Activated effector memory CD4-positive, alpha-beta T cell treated with anti-CD3 and anti-CD28 coated beads, Interleukin-2, amount 50 U/mL, for 16 hours (primary cell): ENCODE data around the gene DAGLA.

Experiments
- DNase-seq: peaks from one replicate; pipeline ENCODE4 v3.0.0-alpha.2; 2020

DAGLA gene

DNA sequence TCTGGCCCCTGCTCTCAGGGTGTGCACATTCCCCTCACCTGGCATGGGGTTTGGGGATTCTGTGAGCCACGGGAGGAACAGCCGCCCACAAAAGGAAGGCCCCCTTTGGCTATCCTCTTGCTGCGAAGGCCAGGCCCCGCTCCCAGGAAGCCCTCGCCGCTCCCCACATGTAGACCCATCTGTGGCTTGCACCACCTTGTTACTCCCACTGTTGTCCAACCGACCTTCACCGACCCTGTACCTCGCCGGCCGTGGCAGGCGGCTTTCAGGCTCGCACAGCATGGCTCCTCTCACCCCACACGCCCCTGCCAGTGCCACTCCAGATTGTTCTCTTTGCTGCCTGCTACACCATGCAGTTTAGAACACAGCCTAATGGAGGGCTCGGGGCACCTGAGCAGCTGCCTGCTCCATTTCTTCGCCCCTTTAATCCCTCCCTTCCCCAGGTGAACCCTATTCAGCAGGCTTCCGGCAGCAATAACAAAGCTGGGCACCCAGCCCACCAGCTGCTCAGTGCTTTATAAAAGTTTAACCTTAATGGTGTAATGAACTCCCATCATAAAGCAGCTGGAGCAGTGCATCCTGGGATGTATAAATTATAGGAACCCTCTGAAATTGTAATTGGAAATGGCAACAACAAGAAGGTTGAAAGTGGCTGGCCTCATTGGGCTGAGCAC lies 10.7 kb downstream of the DAGLA start:
- no peak for DNase-seq

DNA sequence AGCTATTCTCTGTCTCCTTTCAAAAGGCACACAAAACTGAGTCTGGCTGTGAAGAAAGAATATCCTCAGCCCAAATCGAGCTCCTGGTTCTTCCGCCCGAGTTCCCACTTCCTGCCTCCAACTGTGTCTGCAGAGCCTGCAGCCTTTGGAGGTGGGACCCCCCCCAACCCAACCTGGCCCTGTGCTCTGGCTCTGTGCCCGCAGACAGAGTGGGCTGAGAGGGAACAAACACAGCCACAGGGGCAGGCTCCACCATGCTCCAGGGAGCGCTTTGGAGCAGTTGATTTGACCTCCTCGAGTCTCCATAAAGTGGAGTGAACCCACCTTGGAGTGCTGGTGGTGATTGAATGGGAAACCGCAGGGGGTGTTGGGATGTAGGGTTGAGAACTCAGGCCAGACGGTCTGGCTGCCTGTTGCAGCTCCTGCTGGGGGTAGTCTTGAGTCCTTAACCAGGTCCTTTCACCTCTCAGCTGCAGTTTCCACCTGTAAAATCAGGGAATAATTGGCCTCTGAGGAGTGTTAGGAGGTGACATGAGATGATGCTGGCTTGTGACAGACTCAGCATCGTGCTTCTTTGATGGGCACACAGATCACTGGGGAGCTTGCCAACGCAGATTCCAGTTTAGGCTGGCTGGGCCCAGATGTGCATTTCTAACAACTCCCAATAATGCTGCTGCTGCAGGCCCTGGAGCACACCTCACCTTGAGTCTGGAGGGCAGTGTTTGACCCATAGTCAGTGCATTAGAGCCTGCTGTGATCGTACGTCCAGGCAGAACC lies 11.4 kb downstream of the DAGLA start:
- no peak for DNase-seq

DNA sequence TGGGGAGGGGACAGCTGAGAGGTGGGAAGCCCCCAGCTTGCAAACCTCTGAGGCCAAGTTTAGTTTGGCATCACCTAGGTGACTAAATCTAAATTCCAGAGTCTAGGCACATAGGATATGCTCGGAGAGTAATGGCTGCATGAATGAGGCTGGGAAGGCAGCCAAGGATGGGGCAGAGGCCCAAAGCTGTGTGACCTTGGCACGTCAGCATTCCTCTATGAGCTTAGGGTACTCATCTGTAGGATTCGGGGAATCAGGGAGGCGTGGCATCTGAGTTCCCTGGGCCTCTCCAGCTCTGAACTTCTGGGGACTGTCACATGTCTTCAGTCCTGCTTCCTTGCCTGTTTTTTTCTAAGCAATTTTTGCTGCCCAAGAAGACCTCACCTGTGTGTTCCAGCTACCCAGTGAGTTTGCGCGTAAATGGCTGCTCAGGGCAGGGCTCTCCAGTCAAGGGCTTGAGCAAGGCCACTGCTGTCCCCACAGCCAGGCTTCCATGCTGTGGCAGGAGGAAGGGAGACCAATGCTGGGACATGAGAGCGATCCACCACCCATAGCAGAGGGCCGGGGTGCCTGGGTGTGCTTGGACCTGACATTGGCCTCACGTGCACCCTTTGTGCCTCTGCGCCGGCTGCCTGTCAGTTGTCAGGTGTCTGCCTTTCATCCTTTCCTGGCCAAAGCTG lies 13.9 kb downstream of the DAGLA start:
- no peak for DNase-seq

DNA sequence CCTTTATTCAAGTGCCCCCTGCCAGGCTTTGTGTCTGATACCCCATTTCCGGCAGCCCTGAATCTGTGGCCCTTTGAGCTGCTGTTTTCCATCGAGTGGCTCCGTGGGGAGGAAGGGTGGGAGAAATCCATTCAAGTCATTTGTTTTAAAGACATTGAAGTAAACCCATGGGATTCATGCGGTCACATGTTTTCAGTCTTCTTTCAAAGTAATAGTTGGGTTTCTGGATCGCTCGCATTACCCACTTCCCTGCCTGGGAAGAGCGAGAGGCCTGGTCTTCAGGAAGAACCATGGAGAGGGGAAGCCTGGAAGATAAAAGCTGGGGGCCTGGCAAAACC lies 14.4 kb downstream of the DAGLA start:
- no peak for DNase-seq

DNA sequence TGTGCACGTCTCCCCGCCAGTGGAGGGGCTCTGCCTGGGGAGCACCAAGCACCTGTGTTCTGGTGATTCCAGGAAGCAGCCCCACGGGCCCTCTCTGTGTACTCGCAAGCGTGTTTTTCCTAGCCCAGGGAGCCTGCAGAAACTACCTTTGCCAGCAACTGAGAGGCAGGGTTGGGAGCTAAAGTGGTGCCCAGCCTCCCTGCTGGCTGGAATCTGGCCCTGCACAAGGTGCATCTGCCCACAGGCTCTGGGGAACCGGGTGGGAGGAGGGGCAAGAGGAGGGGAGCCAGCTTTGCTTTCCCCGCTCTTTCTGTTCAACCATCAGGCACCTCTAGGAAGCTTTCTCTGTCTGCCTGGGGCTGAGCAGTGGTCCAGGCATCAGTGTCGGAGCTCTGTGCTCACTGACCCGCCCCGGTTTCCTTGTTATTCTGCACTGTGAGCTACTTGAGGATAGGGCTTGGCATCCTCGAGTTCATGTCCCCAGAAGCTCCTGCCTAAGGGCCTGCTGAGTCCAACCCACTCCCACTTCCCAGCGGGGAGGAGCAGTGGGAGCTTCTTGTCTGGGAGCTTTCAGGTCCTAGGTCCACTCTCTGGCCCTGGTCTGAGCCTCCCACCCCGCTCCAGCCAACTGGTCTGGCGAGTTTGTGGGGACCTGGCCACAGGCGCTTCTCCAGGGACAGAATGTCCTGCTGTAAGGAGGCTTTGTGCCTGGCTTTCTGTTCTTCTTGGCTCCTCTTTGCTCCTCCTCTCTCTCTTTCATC lies 14.9 kb downstream of the DAGLA start:
- DNase-seq: no peak

DNA sequence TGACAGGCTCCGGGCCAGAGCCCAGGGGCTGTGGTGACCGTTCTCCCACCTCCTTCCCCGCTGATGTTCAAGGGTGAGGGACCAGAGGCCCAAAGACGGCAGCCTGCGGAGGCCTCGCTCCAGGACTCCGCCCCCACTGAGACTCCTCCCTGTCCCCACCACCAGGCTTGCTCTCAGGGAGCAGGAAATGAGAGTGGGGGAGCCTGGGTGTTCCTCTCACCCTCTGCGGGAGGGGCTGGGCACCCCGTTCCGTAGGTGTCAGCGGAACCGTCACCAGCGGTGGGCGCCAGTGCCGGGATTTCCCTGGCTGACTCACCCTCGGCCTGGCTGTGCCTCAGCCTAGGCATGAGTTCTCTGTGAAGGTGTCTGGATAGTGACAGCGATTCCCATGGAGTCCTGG lies 15.7 kb downstream of the DAGLA start:
- peak; percentile 97 for DNase-seq

DNA sequence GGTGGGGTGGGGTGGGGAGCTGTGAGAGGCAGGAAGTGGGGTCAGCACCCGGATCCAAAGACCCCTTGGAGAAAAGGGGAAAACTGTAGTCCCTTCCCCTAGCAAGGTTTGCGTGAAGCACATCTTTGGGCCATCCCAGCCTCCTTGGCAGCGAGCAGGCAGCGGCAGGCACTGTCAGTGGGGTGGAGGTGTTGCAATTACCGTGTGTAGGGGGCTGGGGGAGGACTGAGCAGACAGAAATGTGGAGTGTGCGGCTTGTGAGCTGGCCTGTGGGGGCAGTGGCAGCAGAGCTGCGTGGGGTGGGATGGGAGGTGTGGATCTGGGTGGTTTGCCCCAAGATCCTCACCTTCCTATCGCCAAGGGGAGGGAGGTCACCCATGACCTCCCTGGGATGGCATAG lies 16.4 kb downstream of the DAGLA start:
- DNase-seq: no peak

DNA sequence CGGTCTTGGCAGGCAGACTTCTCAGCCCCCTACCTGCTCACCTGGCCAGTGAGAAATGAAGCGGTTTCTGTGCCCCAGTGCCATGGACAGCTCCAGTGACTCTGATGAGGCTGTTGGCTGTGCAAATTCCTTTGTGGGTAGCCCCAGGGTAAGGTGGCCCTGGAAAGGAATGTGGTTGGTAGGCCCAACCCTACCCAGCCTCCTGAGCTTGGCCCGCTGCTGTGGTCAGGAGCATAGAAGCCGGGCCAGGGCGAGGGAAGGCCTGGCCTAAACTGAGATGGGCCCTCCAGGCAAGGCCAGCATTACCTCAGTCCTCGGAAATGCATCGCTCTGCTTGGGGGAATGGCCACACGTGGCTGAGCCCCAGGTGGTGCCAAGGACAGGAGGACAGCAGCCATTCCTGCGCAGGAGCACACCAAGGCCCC lies 16.9 kb downstream of the DAGLA start:
- no peak for DNase-seq

DNA sequence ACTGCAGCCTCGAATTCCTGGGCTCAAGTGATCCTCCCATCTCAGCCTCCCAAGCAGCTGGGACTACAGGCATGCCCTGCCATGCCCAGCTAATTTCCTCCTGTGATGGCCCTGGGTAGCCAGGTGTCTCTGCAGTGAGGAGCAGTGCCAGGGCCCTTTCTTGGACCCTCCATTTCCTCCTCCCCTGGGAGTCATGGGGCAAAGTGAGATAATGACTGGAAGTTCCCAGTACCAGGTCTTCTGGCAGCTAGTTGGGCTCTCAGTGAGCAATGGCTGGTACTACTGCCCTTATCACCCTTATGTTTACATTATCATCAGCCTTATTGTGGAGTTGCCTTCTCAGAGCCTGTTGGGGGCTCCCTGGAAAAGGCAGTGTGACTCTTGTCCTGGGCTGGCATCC lies 17.6 kb downstream of the DAGLA start:
- DNase-seq: no peak

DNA sequence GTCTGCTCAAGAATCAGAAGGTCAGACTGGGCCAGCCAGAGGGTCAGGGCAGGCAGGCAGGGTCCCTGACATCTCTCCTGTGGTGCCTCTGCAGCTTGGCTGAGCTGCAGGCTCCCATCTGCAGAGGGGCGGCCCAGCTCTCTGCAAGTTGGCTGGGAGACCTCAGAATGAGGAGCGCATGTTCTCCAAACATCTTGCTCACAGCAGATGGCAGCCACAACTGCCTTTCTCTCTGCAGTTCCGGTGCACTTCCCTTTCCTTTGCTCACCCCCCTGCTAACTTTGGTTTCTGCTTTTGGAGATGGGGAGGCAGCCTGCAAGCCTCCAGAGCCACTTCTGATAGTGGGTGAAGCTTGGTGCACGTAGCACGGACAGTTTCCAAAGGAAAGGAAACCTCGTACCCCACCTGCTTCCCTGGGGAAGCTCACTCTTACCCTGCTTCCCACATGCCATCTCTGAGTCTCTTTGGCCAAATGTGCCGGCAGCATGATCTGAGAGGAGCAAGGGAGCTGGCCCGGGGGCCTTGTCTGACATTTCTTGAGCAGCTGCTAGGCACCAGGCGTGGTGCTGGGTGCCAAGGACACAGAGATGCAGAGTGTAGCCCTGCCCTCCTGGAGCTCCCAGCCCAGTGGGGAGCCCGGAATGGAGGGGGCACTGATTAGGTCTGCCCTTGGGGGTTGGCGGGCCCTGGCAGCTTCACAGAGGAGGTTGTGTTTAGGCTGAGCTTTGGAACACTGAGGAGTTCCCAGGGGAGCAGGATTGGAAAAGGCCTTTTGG lies 18.2 kb downstream of the DAGLA start:
- DNase-seq: no peak

DNA sequence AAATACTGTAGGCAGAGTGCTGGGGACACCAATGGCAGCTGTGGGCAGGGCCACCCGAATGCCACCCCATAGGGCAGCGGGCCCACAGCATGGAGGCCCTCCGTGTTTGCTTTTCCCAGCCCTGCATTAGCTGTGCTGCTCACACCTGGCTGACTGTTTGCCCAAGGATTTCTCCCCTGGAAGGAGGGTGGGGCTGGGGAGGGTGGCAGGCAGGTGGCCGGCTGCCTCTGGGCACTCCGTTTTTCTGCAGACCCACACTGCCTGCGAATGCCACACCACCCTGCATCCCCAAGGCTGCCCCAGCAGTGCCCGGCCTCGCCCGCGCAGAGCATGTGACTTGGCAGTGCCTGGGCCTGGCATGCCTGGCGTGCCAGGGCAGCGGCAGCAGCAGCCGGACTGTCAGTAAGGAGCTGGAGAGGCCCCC lies 19.6 kb downstream of the DAGLA start:
- no peak for DNase-seq

DNA sequence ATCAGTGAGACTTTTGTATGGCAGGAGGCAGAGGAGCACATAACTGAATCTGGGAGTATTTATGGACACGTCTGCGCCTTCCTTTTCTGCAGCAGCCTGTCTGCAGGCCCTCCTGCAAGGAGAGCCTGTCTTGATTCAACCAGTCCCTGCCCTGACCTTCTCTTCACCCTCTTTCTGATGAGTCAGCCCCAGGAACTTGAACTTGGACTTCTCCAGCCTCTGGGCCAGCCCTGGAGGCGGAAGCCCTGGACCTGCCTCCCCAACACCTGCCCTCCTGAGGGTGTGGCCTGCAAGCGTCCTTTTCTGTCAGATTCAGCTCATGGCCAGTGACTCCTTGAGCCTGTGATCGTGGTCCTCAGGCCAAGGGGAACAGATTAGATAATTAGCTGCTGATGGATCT lies 20.0 kb downstream of the DAGLA start:
- DNase-seq: no peak

DNA sequence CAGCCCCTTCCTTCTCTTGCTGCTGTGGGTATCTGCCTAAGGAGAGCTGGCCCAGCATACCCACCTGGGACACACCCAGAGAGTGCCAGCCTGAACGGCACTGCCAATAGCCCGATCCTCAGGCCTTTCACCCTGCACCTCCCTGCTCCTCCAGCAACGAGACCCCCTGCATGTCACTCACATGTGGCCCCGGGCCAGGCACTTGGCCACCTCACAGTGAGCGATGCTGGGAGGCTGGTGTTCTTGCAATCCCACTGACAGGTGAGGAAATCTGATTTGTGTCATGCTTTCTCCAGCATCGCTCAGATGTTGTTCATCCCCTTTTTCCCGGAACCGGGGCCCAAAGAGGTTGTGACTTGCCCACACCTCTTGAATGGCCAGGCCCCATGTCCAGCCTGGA lies 20.5 kb downstream of the DAGLA start:
- no peak for DNase-seq

DNA sequence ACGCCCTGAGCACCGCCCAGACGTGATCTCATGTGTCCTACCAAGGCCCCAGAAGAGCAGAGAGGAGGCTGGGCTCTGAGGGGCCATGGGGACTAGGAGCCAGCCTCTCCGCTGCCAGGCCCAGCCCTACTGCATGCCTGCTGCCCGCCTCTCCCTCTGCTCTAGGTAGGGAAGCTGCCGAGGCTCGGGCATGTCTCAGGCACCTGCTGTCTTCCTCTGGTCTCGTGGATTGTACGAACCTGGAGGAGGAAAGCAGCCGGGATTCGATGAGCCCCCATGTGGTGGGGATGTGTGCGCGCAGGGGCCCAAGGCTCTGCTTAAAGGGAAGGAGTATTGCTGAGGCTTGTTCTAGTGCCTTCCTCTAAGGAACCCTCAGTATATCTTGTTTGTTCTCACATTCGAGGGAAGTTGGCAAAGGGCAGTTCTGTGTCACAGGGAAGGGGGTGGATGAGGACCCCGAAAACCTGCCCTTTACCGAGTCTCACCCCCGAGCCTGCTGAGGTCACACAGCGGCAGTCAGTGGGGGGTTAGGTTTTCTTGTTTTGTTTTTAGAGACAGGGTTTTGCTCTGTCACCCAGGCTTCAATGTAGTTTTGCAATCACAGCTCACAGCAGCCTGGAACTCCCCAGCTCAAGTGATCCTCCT lies 21.2 kb downstream of the DAGLA start:
- no peak for DNase-seq

DNA sequence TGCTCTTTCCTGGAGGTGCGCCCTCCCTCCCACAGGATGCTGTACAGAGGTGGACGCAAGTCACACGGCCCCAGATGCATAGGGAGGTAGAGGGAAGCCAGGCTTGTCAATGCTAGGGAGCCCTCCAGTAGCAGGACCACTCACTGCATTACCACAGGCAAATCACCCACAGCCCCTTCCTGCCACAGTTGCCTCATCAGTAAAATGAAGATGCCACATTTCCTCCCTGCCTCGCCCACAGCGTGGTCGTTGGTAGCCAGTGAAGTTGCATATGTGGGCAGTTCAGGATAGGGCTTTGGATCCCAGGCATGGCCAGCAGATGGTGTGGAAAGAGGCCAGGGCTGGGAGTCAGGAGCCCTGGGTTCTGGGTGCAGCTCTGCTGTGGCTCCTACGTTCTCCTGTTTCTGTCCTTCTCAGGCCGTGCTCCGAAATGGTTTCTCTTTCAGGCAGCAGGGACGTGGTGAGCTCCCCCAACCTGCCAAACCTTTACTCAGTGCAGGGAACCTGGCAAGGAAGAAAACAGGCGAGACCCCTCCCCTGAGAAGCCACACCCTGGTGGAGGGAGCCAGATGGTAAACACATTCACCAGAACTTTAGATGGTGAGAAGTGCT lies 22.6 kb downstream of the DAGLA start:
- DNase-seq: no peak

DNA sequence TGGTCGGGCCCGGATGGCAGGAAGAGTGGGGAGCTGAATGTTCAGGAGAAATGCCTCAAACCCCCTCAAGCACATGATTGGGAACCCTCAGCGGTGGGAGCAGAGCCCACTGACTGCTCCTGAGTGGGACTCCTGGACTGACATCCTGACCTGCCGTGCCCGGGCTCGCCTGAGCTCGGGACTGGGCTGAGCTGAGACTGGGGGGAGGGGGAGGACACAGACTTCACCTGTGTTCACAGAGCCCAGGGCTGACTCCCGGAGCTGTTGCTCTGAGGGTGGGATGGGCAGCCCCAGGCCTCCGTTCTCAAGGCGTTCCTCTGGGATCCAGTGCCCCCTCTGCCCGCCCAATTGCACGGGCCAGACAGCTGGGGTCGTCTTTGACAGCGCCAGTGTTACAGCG lies 24.6 kb downstream of the DAGLA start:
- DNase-seq: no peak

DNA sequence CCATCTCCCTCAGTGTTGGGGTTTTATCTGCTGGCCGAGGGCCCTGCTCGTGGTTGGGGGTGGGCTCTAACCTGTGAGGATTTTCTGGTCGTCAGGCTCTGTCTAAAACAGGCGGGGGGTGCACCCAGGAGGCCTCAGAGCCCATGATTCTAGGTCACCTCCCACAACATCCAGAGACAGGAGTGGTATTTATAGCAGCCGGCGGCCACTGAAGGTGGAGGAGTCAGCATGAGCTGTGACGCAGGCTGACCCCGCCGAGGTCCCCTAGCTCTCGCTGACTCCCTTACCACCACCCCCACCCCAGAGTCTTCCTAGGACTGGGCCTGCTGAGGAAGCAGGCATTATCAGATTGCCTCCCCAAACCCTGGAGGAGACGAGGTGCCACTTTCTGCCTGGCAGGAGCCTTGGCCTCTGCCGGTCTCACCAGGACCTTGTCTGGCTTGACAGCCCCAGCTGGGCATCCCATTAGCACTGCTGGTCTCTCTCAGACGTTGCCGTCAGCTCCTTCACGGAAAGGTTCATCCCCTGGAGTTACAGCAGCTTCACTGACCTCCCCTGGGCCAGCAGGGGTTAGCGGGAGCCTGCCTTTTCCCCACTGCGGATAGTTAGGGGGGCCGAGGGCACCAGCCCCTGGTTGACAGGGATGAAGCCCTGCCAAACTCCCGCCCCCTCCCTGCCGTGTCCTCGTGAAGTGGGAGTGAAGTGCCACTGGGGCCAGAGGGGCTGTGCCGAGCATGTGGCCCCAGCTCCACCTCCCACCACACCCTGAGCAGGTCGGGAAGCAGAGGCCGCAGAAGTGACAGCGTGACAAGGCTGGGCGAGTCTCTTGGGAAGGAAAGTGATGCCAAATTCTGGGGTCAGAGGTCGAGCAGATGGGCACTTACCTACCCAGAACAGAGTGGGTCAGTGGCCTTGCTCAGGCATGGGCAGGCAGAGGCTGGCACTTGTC lies 26.5 kb downstream of the DAGLA start:
- DNase-seq: no peak

DNA sequence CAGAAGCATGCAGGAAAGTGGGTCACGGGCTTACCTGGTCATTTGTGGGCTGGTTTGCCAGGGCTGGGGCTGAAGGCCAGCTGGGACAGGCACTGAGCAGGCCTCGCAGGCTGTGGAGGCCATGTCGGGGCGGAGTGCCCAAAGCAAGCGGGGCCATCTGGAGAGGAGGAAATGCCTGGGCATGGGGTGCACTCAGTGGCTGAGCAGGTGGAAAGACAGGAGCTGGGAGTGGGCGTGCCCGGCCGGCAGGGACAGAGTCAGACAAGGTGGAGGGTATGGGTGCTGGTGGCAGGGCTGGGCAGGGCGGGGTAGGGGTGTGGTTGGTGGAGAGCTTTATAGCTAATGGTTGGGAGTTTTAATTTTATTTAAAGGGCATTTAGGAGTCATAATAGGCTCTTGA lies 27.4 kb downstream of the DAGLA start:
- no peak for DNase-seq

DNA sequence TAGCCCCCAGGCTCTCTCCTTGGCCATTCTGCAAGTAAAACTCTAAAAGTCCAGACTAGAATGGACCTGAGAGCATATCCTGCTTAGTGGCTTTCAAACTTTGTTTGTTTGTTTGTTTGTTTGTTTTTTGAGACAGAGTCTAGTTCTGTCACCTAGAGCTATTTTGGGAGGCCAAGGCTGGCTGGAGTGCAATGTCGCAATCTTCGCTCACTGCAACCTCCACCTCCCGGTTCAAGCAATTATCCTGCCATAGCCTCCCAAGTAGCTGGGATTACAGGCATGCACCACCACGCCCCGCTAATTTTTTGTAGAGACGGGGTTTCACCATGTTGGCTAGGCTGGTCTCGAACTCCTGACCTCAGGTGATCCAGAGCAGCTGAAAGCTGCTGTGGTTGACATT lies 28.9 kb downstream of the DAGLA start:
- DNase-seq: no peak

DNA sequence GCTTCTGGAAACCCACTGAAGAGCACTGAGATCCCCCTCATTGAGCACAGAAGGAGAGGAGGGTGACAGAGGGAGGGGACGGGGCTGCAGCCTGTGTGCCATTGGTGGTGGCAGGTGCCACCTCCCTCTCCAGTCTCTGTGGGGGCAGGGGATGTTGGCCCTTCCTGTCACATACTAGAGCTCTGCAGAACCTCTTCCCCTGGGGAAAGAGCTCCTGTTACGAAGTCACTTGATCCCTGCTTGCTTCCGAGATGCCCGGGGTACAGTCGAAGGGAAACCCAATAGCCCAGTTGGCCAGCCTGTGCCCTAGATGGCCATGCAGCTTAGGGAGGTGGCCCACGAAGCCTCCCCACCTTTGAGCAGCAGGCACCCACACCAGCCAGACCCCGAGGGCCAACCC lies 29.4 kb downstream of the DAGLA start:
- no peak for DNase-seq

DNA sequence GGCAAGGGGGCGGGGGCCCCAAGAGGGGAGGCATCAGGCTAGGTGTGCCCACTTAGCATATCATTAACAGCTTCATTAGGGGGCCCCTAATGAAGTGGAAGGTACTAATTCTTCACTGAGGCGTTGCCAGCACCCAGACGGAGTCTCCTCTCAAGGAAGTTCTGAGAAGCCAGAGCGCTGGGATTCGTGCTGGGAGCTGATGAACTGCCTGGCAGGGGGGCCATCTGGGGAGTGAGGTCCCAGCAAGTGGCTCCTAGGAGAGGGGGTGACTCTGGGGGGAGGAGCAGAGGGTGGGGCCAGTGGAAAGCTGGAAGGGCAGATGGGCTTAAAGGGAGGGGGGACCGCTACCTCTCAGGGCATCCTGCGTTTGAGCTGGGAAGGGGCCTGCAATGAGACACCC lies 29.8 kb downstream of the DAGLA start:
- no peak for DNase-seq
